HG02798 (cell line): ENCODE results near the gene TAF3.

Experiments
- ATAC-seq: cut with Tn5 transposase; IDR thresholded peaks from one replicate; pipeline ENCODE4 v1.9.1; 2021; ENCODE audit warnings: mild to moderate bottlenecking; ENCODE audit not compliant: unreplicated experiment, poor library complexity

The TAF3 gene

GRCh38 chr10:7862121-7862514 is 43.8 kb downstream of the TAF3 start:
- ATAC-seq = no peak

- ATAC-seq = no peak
Measured at GRCh38 chr10:7866176-7866575, 47.9 kb downstream of the TAF3 start.

GRCh38 chr10:7872041-7872442 is 53.7 kb downstream of the TAF3 start:
- no peak for ATAC-seq

- no peak for ATAC-seq
Measured at GRCh38 chr10:7874864-7875263, 56.6 kb downstream of the TAF3 start.

GRCh38 chr10:7876541-7877127 is 58.3 kb downstream of the TAF3 start:
- ATAC-seq = no peak

GRCh38 chr10:7881119-7881518 is 62.8 kb downstream of the TAF3 start:
- no peak for ATAC-seq

- ATAC-seq = no peak
Measured at GRCh38 chr10:7886056-7886455, 67.8 kb downstream of the TAF3 start.

GRCh38 chr10:7887174-7887816 is 69.0 kb downstream of the TAF3 start:
- ATAC-seq = no peak

- no peak for ATAC-seq
Measured at GRCh38 chr10:7889947-7890542, 71.7 kb downstream of the TAF3 start.

- no peak for ATAC-seq
Measured at GRCh38 chr10:7890781-7891180, 72.5 kb downstream of the TAF3 start.

- no peak for ATAC-seq
Measured at GRCh38 chr10:7891634-7892033, 73.3 kb downstream of the TAF3 start.

- ATAC-seq = no peak
Measured at GRCh38 chr10:7892146-7892545, 73.8 kb downstream of the TAF3 start.

- ATAC-seq = no peak
Measured at GRCh38 chr10:7895699-7896090, 77.4 kb downstream of the TAF3 start.

GRCh38 chr10:7896297-7896696 is 78.0 kb downstream of the TAF3 start:
- no peak for ATAC-seq

- ATAC-seq = no peak
Measured at GRCh38 chr10:7901256-7901655, 83.0 kb downstream of the TAF3 start.

GRCh38 chr10:7902413-7902812 is 84.1 kb downstream of the TAF3 start:
- no peak for ATAC-seq

- ATAC-seq = no peak
Measured at GRCh38 chr10:7903851-7904250, 85.5 kb downstream of the TAF3 start.

GRCh38 chr10:7906128-7906527 is 87.8 kb downstream of the TAF3 start:
- no peak for ATAC-seq

GRCh38 chr10:7908541-7909210 is 90.4 kb downstream of the TAF3 start:
- no peak for ATAC-seq

GRCh38 chr10:7913126-7913872 is 95.0 kb downstream of the TAF3 start:
- no peak for ATAC-seq
